Left renal pelvis (tissue), 4 donors: ENCODE data around the gene RXRA. TPM values are rescaled to one million over a fixed set of nuclear protein-coding genes. Genes with fewer than 3 reads are reported as not detected.
A peak's percentile ranks its signal among the peaks of the same experiment; 100 is the strongest.

Experiments
- DNase-seq, 4 donors: peaks; one replicate each; pipeline ENCODE4 v3.0.0-alpha.2; 2013; ENCODE audit warnings: low read depth in 4 of 4, low spot score in 3 of 4
- polyA plus RNA-seq, 4 donors: library from polyadenylated mRNA; unstranded; fragments of 120-200 nt; gene quantifications; one replicate each; pipeline ENCODE4 v1.2.1, GENCODE V29; 2013; ENCODE audit not compliant: insufficient read length in 4 of 4

Gene RXRA
- polyA plus RNA-seq, 4 donors = 38.1 to 52.1 (median 42.5) TPM

GRCh38 chr9:134458207-134459108 is 132.2 kb downstream of the RXRA start:
- no peak for DNase-seq

GRCh38 chr9:134459164-134459563 is 132.9 kb downstream of the RXRA start:
- no peak for DNase-seq

- no peak for DNase-seq
These were observed 133.3 kb downstream of the RXRA start for GRCh38 chr9:134459573-134459972.

DNA sequence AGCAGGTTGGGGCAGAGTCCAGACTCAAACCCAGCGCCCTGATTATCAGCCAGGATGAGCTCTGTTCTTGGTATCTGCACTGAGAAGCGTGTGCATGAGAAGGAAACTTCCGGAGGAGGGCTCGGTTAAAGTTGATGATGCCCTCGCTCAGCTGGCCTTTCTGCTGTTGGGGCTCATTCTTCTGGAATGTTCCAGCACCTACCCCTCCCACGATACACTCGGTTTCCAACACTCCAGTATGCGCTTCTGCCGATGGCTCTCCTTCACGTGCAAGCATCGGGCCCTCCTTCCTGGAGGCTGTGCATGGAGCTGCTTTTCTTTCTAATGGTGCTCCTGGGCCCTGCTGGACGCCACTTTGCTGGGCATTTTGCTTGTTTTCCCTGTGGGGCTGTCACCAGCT is 134.0 kb downstream of the RXRA start:
- DNase-seq = no peak

DNA sequence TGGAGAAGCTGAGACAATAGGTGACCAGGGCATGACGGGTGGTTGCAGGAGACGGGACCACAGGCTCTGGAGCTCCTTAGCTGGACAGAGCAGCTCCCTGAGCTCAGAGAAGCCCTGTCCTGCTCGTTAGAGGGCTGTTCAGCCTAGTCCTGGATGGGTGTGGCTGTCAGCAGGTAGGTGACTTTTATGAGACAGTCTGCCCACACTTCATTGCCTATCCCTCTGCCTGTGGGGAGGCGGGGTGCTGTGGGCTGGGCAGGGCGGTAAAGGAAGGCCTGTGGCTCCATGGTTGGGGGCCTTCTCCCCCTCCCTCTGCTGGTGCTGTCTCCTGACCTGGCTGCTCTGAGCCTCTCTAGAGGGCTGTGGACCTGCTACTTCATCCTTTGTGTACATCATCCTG is 134.6 kb downstream of the RXRA start:
- DNase-seq = no peak

DNA sequence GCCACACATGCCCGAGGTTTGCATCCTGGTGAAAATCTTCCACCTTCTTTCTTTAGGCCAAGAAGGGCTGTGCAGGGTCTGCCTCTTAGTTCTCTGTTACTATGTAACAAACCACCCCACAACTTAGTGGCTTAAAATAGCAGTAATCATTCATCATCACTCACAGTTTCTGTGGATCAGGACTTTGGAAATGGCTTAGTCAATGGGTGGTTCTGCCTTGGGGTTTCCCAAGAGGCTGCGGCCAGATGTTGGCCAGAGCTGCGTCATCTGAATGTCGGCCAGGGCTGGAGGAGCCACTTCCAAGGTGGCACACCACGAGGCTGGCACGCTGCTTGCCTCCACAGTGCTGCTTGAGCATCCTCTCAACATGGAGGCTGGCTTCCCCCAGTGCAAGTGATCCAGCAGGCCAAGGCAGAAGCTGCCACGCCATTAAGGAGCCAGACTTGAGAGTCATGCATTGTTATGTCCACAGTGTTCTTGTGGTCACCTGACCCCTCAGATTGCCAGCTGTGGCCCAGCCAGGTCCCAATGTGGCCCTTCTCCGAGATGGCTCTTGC is 135.2 kb downstream of the RXRA start:
- no peak for DNase-seq

DNA sequence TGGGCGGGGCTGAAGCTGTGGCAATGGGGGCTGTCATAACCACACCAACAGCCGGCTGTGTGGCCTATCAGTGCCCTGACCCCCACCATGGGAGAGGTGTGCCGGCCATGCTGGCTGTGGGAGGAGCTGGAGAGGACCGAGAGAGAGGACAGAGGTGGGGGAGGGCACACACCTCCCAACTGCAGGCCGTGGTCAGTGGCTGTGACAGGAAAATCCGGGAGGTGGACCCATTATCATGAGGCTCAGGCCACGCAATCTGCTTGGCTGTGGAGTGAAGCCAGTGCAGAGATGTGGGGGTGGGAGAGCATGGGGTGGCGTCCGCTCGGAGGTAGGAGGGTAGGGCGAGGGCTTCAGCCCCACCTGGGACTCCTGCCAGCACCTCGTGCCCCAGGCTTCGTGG is 136.1 kb downstream of the RXRA start:
- no peak for DNase-seq

- DNase-seq = no peak
These were observed 137.0 kb downstream of the RXRA start for GRCh38 chr9:134463280-134463679.

GRCh38 chr9:134466869-134467616 is 140.8 kb downstream of the RXRA start:
- DNase-seq = no peak

GRCh38 chr9:134468358-134468757 is 142.1 kb downstream of the RXRA start:
- DNase-seq = no peak

- DNase-seq = no peak
These were observed 143.0 kb downstream of the RXRA start for GRCh38 chr9:134469041-134469875.

GRCh38 chr9:134472256-134472655 is 146.0 kb downstream of the RXRA start:
- no peak for DNase-seq

GRCh38 chr9:134473141-134474054 is 147.1 kb downstream of the RXRA start:
- DNase-seq = no peak

DNA sequence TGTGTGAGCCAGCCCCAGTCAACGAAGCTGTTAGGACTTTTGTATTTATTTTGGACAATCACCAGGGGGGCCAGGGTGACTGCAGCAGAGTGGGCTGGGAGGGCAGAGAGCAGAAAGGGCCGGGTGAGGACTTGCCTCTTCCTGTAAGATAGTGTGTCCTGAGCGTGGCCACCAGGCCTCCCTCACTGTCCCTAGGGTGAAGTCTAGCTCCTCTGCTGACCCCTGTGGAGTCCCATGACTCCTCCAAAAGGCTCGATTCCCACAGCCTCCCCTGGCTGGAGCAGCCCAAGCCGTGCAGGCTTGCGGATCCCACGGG is 147.8 kb downstream of the RXRA start:
- DNase-seq = no peak

GRCh38 chr9:134475011-134475790 is 148.9 kb downstream of the RXRA start:
- peak in 3 of 4 donors; percentile 43 to 59 (median 56) for DNase-seq

GRCh38 chr9:134476272-134476941 is 150.2 kb downstream of the RXRA start:
- no peak for DNase-seq

- DNase-seq = no peak
These were observed 150.7 kb downstream of the RXRA start for GRCh38 chr9:134476942-134477335.

- no peak for DNase-seq
These were observed 151.2 kb downstream of the RXRA start for GRCh38 chr9:134477342-134477925.
